Measurements from ENCODE around the gene CALN1. TPM values are rescaled to one million over a fixed set of nuclear protein-coding genes. Genes with fewer than 3 reads are reported as not detected.
"Not testable (repeated sequence)": the region's sequence is repeated elsewhere in the genome, so short reads cannot be mapped to it uniquely, and the experiment has no call there.

CALN1 gene
- polyA plus RNA-seq, 5 donors, result 0.16 to 0.40 (median 0.29) TPM

- no peak for DNase-seq
These were observed 144.0 kb downstream of the CALN1 start for GRCh38 chr7:72268090-72268489.

GRCh38 chr7:72267291-72267800 lies 144.8 kb downstream of the CALN1 start:
- no peak for DNase-seq

GRCh38 chr7:72266771-72267170 lies 145.4 kb downstream of the CALN1 start:
- DNase-seq, result no peak

GRCh38 chr7:72265071-72265904 lies 146.8 kb downstream of the CALN1 start:
- DNase-seq, result no peak

- no peak for DNase-seq
These were observed 151.7 kb downstream of the CALN1 start for GRCh38 chr7:72260406-72260805.

- DNase-seq, result no peak
These were observed 154.1 kb downstream of the CALN1 start for GRCh38 chr7:72258074-72258473.

GRCh38 chr7:72254455-72254854 lies 157.7 kb downstream of the CALN1 start:
- no peak for DNase-seq

GRCh38 chr7:72249106-72249505 lies 163.0 kb downstream of the CALN1 start:
- DNase-seq, result no peak

GRCh38 chr7:72244826-72245398 lies 167.2 kb downstream of the CALN1 start:
- DNase-seq, result no peak

GRCh38 chr7:72243329-72243728 lies 168.8 kb downstream of the CALN1 start:
- no peak for DNase-seq

GRCh38 chr7:72235351-72235750 lies 176.8 kb downstream of the CALN1 start:
- DNase-seq, result no peak

GRCh38 chr7:72234086-72234485 lies 178.1 kb downstream of the CALN1 start:
- no peak for DNase-seq

GRCh38 chr7:72230281-72230680 lies 181.9 kb downstream of the CALN1 start:
- no peak for DNase-seq

- no peak for DNase-seq
These were observed 188.8 kb downstream of the CALN1 start for GRCh38 chr7:72223351-72223750.

GRCh38 chr7:72222136-72222535 lies 190.0 kb downstream of the CALN1 start:
- DNase-seq, result no peak

GRCh38 chr7:72219500-72219899 lies 192.6 kb downstream of the CALN1 start:
- no peak for DNase-seq

GRCh38 chr7:72217151-72217550 lies 195.0 kb downstream of the CALN1 start:
- no peak for DNase-seq

GRCh38 chr7:72213769-72214168 lies 198.4 kb downstream of the CALN1 start:
- DNase-seq, result no peak

- DNase-seq, result no peak
These were observed 199.1 kb downstream of the CALN1 start for GRCh38 chr7:72213081-72213480.

GRCh38 chr7:72211175-72211574 lies 201.0 kb downstream of the CALN1 start:
- DNase-seq, result no peak

GRCh38 chr7:72209006-72209405 lies 203.1 kb downstream of the CALN1 start:
- not testable (repeated sequence) for DNase-seq

- DNase-seq, result no peak
These were observed 216.0 kb downstream of the CALN1 start for GRCh38 chr7:72196176-72196575.

GRCh38 chr7:72190919-72191318 lies 221.2 kb downstream of the CALN1 start:
- no peak for DNase-seq
